Fibroblast of skin of back (primary cell): ENCODE measurements around the gene UBR2.
"Not testable (repeated sequence)": the region's sequence is repeated elsewhere in the genome, so short reads cannot be mapped to it uniquely, and the experiment has no call there.

ENCODE experiments used
- DNase-seq: peaks from one replicate; pipeline ENCODE4 v3.0.0-alpha.2; 2013

UBR2 gene

DNA sequence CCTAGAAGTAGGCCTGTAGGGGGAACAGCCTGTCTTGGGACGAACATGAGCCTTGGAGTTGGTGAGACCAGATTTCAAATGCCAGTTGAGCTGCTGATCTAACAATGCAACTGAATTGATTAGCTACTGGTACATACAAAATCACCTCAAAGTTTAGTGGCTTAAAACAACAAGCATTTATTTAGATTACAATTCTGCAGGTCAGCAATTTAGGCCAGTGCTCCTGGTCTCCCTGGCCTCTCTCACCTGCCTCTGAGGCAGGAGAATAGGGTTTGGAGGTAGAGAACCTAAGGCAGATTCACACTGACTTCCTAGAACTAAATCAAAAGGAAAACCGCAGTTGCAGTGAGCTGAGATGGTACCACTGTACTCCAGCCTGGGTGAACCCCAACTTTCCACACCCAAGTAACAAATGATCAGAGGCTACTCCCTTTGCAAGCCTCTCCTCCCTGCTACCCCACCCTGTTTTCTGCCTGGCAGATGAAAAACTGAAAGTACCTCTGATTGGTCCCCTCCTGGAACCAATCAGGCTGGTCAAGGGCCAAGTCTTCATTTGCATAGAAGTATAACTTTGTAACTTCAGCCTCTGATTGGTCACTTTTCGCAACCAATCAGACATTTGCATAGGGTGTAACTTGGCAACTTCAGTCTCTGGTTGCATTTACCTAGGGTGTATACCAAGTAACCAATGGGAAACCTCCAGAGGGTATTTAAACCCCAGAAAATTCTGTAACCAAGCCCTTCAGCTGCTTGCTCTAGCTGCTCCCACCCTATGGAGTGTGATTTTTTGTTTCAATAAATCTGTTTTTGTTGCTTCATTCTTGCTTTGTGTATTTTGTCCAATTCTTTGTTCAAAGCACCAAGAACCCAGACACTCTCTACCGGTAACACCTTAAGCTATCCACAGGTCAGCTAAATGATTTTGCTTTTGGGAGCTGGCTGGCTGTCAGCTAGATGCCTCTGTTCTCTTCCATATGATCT lies 8.1 kb upstream of the UBR2 start:
- DNase-seq = peak; percentile 21

GRCh38 chr6:42556462-42556861 lies 7.4 kb upstream of the UBR2 start:
- no peak for DNase-seq

GRCh38 chr6:42559276-42559675 lies 4.6 kb upstream of the UBR2 start:
- not testable (repeated sequence) for DNase-seq

DNA sequence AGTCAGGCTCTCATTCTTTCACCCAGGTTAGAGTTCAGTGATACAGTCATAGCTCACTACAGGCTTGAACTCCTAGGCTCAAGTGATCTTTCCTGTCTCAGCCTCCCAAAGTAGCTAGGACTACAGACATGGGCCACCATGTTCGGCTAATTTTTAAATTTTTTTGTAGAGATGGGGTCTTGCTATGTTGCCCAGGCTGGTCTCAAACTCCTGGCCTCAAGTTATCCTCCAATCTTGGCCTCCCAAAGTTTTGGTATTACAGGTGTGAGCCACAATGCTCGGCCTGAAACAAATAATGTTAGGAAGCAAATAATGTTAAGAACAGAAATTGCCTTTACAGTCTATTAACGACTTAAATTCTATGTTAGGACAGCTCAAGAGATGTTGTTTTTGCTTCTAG lies 1.8 kb upstream of the UBR2 start:
- DNase-seq = no peak

GRCh38 chr6:42562788-42563405 lies 932 bp upstream of the UBR2 start:
- no peak for DNase-seq

DNA sequence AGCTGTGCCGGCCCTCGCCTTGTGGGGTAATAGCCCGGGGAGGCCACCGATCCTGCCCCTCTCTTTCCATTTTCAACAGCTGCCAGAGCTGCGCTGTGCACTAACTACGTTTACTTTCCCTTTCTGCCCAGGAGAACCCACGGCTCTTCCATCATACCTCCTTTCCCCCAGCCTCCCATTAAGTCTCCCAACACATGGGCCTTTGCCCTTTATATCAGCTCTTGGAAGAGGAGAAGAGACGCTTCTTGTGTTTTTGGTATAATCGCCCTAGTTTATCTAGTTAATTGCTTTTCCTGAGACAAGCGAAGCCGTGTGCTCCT lies 637 bp downstream of the UBR2 start:
- DNase-seq = no peak

- DNase-seq = no peak
Measured at GRCh38 chr6:42565823-42566613, 2.2 kb downstream of the UBR2 start.

- DNase-seq = no peak
Measured at GRCh38 chr6:42566614-42567208, 2.9 kb downstream of the UBR2 start.

- not testable (repeated sequence) for DNase-seq
Measured at GRCh38 chr6:42567237-42567636, 3.4 kb downstream of the UBR2 start.

DNA sequence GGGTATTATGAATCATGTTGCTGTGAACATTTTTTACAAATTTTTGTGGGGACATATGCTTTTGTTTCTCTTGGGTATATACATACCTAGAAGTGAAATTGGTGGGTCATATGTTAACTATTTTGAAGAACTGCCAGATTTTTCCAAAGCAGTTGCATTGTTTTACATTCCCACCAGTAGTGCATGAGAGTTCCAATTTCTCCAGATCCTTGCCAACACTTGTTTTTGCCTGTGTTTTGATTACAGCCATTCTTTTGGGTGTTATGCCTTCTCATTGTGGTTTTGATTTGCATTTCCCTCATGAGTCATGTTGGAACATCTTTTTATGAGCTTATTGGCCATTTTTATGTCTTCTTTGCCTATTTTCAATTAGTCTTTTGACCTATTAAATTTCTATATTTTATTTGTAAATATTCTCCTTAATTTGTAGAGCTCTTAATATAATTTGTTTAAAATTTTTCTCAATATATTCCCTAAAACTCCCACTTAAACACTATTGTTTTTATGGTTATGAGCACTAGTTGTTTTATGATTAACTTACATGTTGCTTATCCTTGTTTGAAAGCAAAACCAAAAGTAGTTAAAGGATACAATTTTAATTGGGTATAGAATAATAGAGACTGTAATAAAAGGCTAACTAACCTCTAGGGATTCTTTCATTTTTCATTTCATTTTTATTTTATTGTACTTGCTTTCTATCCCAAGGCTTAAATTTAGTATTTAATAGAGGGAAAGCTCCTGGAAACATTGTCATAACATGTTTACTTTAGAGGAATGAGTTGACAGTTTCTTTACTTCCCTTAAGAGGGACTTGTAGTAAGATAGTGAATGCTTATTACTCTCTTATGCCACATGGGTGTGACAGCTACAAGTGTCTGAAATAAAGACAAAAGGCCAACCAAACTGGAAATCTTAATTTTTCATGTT lies 5.5 kb downstream of the UBR2 start:
- peak; percentile 99 for DNase-seq

DNA sequence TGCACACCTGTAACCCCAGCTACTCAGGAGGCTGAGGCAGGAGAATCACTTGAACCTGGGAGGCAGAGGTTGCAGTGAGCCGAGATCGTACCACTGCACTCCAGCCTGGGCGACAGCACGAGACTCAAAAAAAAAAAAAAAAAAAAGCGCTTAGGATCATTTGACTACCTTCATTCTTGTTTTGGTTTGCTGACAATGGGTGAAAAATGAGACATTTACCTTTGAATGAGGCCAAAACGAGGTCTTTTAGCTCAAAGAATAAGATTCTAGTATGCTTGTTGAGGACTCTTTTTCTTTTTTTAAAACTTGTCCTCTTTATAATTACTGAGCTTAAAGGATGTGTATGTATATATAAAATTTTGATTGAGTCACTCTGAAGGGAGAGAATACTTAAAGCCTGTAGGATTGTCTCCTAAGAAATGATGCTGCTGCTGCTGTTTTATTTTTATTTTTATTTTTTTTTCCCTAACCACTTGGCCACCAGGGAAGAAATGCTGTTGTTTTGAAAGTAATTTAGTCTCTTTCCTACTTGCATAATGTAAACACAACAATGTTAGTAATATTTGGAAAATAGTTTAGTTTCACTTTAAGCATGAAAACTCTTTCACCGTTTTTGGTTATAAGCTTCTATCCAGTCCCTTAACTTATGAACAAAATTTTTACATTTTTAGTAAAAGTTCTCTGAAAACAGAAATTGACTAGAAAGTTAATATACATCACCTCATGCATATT lies 7.9 kb downstream of the UBR2 start:
- no peak for DNase-seq

GRCh38 chr6:42572523-42572922 lies 8.7 kb downstream of the UBR2 start:
- DNase-seq = no peak

DNA sequence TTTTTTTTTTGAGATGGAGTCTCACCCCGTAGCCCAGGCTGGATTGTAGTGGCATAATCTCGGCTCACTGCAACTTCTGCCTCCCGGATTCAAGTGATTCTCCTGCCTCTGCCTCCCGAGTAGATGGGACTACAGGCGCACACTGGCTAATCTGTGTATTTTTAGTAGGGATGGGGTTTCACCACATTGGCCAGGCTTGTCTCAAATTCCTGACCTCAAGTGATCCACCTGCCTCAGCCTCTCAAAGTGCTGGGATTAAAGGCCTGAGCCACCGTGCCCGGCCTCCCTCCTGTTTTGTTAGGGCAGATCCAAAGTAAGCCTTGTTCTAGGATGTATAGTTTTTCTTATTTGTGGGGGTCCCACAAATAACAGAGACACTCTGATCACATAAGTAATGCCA lies 12.7 kb downstream of the UBR2 start:
- DNase-seq = not testable (repeated sequence)

GRCh38 chr6:42598300-42598699 lies 34.5 kb downstream of the UBR2 start:
- no peak for DNase-seq

GRCh38 chr6:42599558-42599957 lies 35.7 kb downstream of the UBR2 start:
- DNase-seq = no peak

- DNase-seq = no peak
Measured at GRCh38 chr6:42604150-42604549, 40.3 kb downstream of the UBR2 start.

GRCh38 chr6:42604699-42605098 lies 40.9 kb downstream of the UBR2 start:
- not testable (repeated sequence) for DNase-seq

DNA sequence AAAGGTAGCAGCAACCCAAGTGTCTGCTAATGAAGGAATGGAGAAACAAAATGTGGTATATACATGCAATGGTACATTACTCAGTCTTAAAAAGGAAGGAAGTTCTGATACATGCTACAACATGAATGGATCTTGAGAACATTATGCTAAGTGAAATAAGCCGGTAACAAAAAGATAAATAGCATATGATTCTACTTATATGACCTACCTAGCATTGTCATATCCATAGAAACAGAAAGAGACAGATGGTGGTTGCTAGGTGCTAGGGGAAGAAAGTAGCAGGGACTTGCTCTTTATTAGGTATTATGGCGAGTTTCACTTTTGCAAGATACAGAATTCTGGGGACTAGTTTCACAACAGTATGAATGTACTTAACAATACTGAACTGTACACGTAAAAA lies 46.6 kb downstream of the UBR2 start:
- no peak for DNase-seq

- DNase-seq = no peak
Measured at GRCh38 chr6:42615518-42615917, 51.7 kb downstream of the UBR2 start.

DNA sequence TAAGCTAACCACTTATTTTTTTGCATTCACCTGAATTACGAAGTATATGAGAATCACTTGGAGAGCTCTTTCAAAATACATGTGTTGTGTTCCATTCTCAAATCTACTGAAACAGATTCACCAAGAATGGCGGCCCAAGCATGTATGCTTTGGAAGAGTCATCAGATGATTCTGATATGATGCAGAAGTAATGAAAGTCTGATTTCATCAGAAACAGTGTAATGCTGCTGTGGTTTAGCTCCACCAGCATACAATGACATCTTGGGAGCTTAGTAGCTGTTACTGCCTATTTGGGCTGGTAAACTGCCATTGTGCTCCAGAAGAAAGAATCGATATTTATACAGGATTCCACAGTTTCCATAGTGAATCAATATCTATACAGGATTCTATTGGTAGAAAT lies 52.9 kb downstream of the UBR2 start:
- no peak for DNase-seq

GRCh38 chr6:42618105-42618504 lies 54.3 kb downstream of the UBR2 start:
- no peak for DNase-seq
